GM12878 (cell line): Measurements from ENCODE around the gene NFKBIZ. TPM values are rescaled to one million over a fixed set of nuclear protein-coding genes. Genes with fewer than 3 reads are reported as not detected.

Source experiments
- ATAC-seq: fragments of 200-7000 bp; cut with Tn5 transposase; 3 replicates; pipeline ENCODE4 v1.9.1; 2020; ENCODE audit warnings: mild to moderate bottlenecking, moderate library complexity
- BruUV-seq: library from RNA; stranded (reverse); fragments of 400-500 nt; replicated peaks from 2 replicates; lab custom pipeline; 2021; lab: Mats Ljungman, UMichigan
- CTCF ChIA-PET: fragments of 300-600 bp; sonication (Branson Sonifier 250); formaldehyde crosslinking; extraction: SDS; loops from one replicate; lab custom pipeline; 2021; ENCODE audit warnings: inconsistent platforms; lab: Yijun Ruan, JAX
- POLR2A ChIA-PET: fragments of 350-600 bp; formaldehyde crosslinking; extraction: SDS; loops from one replicate; lab custom pipeline; 2021; ENCODE audit warnings: inconsistent platforms; lab: Charles Lee
- RAD21 ChIA-PET: fragments of 300-600 bp; sonication (Branson Sonifier 250); formaldehyde crosslinking; loops from one replicate; lab custom pipeline; 2023; ENCODE audit warnings: antibody characterized with exemption; ENCODE audit not compliant: unreplicated experiment; lab: Charles Lee
- SMC1A ChIA-PET: fragments of 300-600 bp; sonication (Branson Sonifier 250); formaldehyde crosslinking; loops from one replicate; lab custom pipeline; 2023; ENCODE audit not compliant: unreplicated experiment, uncharacterized antibody; lab: Charles Lee
- DNase-seq: peaks from one replicate; pipeline ENCODE4 v3.0.0-alpha.2; 2011; ENCODE audit warnings: low read depth, low spot score
- FAIRE-seq: peaks from 3 replicates; lab custom pipeline; 2011; peaks lifted over from hg19 to GRCh38; lab: Jason Lieb, UNC
- H2AFZ ChIP-seq: 2 replicates; pipeline ENCODE4 v1.6.0; 2011; ENCODE audit warnings: low read depth, low read length, control low read depth; ENCODE audit not compliant: control insufficient read depth
- H3K27ac ChIP-seq: 2 replicates; pipeline ENCODE4 v1.5.1; 2011; ENCODE audit warnings: control low read depth; ENCODE audit not compliant: control insufficient read depth, insufficient read depth
- H3K27me3 ChIP-seq, 2 experiments: replicated peaks in 1 of 2; 2 replicates each; pipeline versions ENCODE4 v1.6.0 to v1.6.1; 2011; ENCODE audit warnings: low read length in 1 of 2; ENCODE audit not compliant: control insufficient read depth in 2 of 2, insufficient read depth in 2 of 2
- H3K36me3 ChIP-seq, 2 experiments: 2 replicates each; pipeline ENCODE4 v1.5.1; 2011; ENCODE audit warnings: low read length in 1 of 2; ENCODE audit not compliant: control insufficient read depth in 2 of 2, insufficient read depth in 2 of 2
- H3K4me1 ChIP-seq: 2 replicates; pipeline ENCODE4 v1.6.1; 2011; ENCODE audit warnings: mild to moderate bottlenecking, low read length, moderate library complexity, mixed read lengths; ENCODE audit not compliant: control insufficient read depth, insufficient read depth
- H3K4me2 ChIP-seq: 2 replicates; pipeline ENCODE4 v1.6.0; 2011; ENCODE audit warnings: control low read depth; ENCODE audit not compliant: control insufficient read depth, insufficient read depth
- H3K4me3 ChIP-seq: fragments of 200-600 bp; sonication (generic); 2 replicates; pipeline ENCODE4 v1.5.1; 2016
- H3K79me2 ChIP-seq: 2 replicates; pipeline ENCODE4 v1.6.0; 2011; ENCODE audit warnings: low read length; ENCODE audit not compliant: control insufficient read depth, insufficient read depth
- H3K9ac ChIP-seq: 2 replicates; pipeline ENCODE4 v1.8.0; 2011; ENCODE audit warnings: low read length, control low read depth, mixed read lengths; ENCODE audit not compliant: control insufficient read depth, insufficient read depth
- H3K9me3 ChIP-seq: replicated peaks from 3 replicates; pipeline ENCODE4 v1.5.1; 2011; ENCODE audit warnings: mild to moderate bottlenecking, low read length; ENCODE audit not compliant: control insufficient read depth, insufficient read depth
- H4K20me1 ChIP-seq: 2 replicates; pipeline ENCODE4 v1.6.0; 2011; ENCODE audit not compliant: control insufficient read depth, insufficient read depth
- ASH2L ChIP-seq: fragments of 300-600, 200-600 bp; sonication (generic); IDR thresholded peaks from 2 replicates; pipeline ENCODE4 v1.6.1; 2017; ENCODE audit warnings: low read depth, mild to moderate bottlenecking, borderline replicate concordance
- ATF7 ChIP-seq: fragments of 450-650 bp; IDR thresholded peaks from 2 replicates; pipeline ENCODE4 v1.6.1; 2016; ENCODE audit warnings: low read depth, mild to moderate bottlenecking
- BMI1 ChIP-seq: fragments of 450-650 bp; IDR thresholded peaks from 2 replicates; pipeline ENCODE4 v1.6.1; 2016; ENCODE audit warnings: mild to moderate bottlenecking, moderate library complexity, borderline replicate concordance
- CEBPB ChIP-seq, 2 experiments: fragments of 150-350 bp in 1 of 2; IDR thresholded peaks; 2 replicates each; pipeline ENCODE4 v1.6.1; 2012 to 2014; ENCODE audit warnings: low read depth in 2 of 2, low read length in 2 of 2, borderline replicate concordance in 1 of 2, inconsistent platforms in 1 of 2
- CREM ChIP-seq: IDR thresholded peaks from 2 replicates; pipeline ENCODE4 v1.6.1; 2014; ENCODE audit warnings: antibody characterized with exemption, low read depth
- EP300 ChIP-seq, 2 experiments: fragments of 150-350 bp in 1 of 2; IDR thresholded peaks; 2 replicates each; pipeline ENCODE4 v1.6.1; 2011 to 2012; ENCODE audit warnings: low read depth in 2 of 2, low read length in 2 of 2, borderline replicate concordance in 1 of 2, improper control_type of control experiment in 1 of 2, inconsistent platforms in 1 of 2; ENCODE audit not compliant: control insufficient read depth in 1 of 2
- KAT2A ChIP-seq: conservative IDR thresholded peaks from 2 replicates; pipeline ENCODE4 v1.6.1; 2011; ENCODE audit warnings: low read depth, low read length; ENCODE audit not compliant: control insufficient read depth
- KLF5 ChIP-seq: fragments of 450-650 bp; IDR thresholded peaks from 2 replicates; pipeline ENCODE4 v1.6.1; 2014; ENCODE audit warnings: mild to moderate bottlenecking; ENCODE audit not compliant: partially characterized antibody
- MTA3 ChIP-seq: IDR thresholded peaks from 2 replicates; pipeline ENCODE4 v1.6.1; 2012; ENCODE audit warnings: low read length, inconsistent platforms, borderline replicate concordance
- NR2C2 ChIP-seq: IDR thresholded peaks from 2 replicates; pipeline ENCODE4 v1.6.1; 2011; ENCODE audit warnings: borderline replicate concordance, low read depth; ENCODE audit not compliant: control insufficient read depth, insufficient read length
- POLR2AphosphoS5 ChIP-seq: IDR thresholded peaks from 2 replicates; pipeline ENCODE4 v1.6.1; 2011; ENCODE audit warnings: mild to moderate bottlenecking, low read length, inconsistent platforms
- SPI1 ChIP-seq: IDR thresholded peaks from 2 replicates; pipeline ENCODE4 v1.6.1; 2011; ENCODE audit warnings: low read depth, mild to moderate bottlenecking, low read length, moderate library complexity, borderline replicate concordance; ENCODE audit not compliant: insufficient read depth
- TCF7 ChIP-seq: IDR thresholded peaks from 2 replicates; pipeline ENCODE4 v1.6.1; 2014; ENCODE audit warnings: antibody characterized with exemption, borderline replicate concordance
- WGBS: methylation state at CpG from one replicate; pipeline ENCODE4 v1.1.6; 2016; ENCODE audit warnings: low lambda C conversion rate; ENCODE audit not compliant: insufficient replicate concordance, insufficient coverage; ENCODE audit errors: missing lambda C conversion rate; 5-methylcytosine and 5-hydroxymethylcytosine counted together
- in situ Hi-C: fragments of 300-500 bp; cut with MboI; formaldehyde crosslinking; loops from 9 replicates; pipeline ENCODE4 v1.14.3; 2018; ENCODE audit warnings: mixed read lengths
- intact Hi-C: fragments of 100-400 bp; cut with micrococcal nuclease; formaldehyde crosslinking; loops from one replicate; pipeline ENCODE4 v1.14.2; 2022; ENCODE audit not compliant: unreplicated experiment
- polyA plus RNA-seq, 11 experiments: library from polyadenylated mRNA; depleted of rRNA in 4 of 11; unstranded in 6 of 11; stranded (reverse) in 5 of 11; fragments of >200 nt; fragmentation: Nextera tagmentation in 4 of 11; fragmentation: Illumina TruSeq in 1 of 11; extraction: Ambion mirVana in 4 of 11; extraction: Trizol in 1 of 11; gene quantifications; 1 replicate in 1 of 11; 2 replicates in 10 of 11; pipeline versions ENCODE4 v1.2.1 to v1.2.3, GENCODE V29; 2011 to 2016; ENCODE audit warnings: inconsistent platforms in 2 of 11, missing spikeins in 2 of 11, low read depth in 1 of 11
- total RNA-seq, 4 experiments: library from RNA; depleted of rRNA in 3 of 4; stranded (reverse); fragments of >200 nt in 3 of 4; fragmentation: Illumina TruSeq in 1 of 4; extraction: Trizol in 1 of 4; gene quantifications; 2 replicates each; pipeline versions ENCODE4 v1.2.1 to v1.2.3, GENCODE V29; 2013 to 2021
- TF ChIP-seq, protein P1 (sequence below): fragments of 150-350 bp; IDR thresholded peaks from 2 replicates; pipeline ENCODE4 v1.6.1; 2014; ENCODE audit warnings: mild to moderate bottlenecking, low read depth, low read length

The NFKBIZ gene
- total and polyA plus RNA-seq, 10 of the 15 experiments (the other 5 are each of a cell fraction or from before 2014, with no cell fraction given) = 6.3 to 53.8 (median 17.3) TPM

DNA sequence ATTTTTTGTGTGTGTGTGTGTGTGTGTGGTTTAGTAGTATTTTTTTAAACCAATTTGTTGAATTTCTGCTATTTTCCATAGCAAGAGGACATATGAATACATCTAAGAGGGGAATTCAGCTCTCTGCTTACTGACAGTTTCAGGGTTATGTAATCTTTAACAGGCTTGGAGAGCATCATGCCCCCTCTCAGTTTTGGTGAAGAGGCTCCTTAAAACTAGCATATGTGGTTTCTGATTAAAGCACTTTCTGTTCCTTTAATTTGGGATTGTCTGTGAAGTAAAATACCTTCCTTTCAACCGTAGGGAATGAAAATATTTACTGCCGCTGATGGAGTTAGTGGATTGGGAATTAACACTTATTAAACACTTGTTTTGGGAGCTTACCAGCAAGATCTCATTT is 19.4 kb upstream of the NFKBIZ start (continued):
- TF ChIP-seq, protein P1, sequence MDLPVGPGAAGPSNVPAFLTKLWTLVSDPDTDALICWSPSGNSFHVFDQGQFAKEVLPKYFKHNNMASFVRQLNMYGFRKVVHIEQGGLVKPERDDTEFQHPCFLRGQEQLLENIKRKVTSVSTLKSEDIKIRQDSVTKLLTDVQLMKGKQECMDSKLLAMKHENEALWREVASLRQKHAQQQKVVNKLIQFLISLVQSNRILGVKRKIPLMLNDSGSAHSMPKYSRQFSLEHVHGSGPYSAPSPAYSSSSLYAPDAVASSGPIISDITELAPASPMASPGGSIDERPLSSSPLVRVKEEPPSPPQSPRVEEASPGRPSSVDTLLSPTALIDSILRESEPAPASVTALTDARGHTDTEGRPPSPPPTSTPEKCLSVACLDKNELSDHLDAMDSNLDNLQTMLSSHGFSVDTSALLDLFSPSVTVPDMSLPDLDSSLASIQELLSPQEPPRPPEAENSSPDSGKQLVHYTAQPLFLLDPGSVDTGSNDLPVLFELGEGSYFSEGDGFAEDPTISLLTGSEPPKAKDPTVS = no peak
- TF ChIP-seq EP300 (IDR thresholded peaks at IDR 0.05; ENCODE audit: borderline replicate concordance in 1 of 2, control insufficient read depth in 1 of 2, low read depth in 2 of 2, low read length in 2 of 2) = peak; percentile 20 to 51; a peak in 2 of 4 replicates
- peak; percentile 86 for TF ChIP-seq ATF7
- TF ChIP-seq KAT2A = no peak
- 0 out of 4 replicates have a peak, but pooled peaks of 1 of the 2 experiments have one; percentile 55 for TF ChIP-seq CEBPB (IDR thresholded peaks at IDR 0.05; ENCODE audit: borderline replicate concordance in 1 of 2, low read depth in 2 of 2, low read length in 2 of 2)
- TF ChIP-seq SPI1 = 0 out of 2 replicates have a peak, but pooled peaks have one; percentile 10
- 0 out of 2 replicates have a peak, but pooled peaks have one; percentile 11 for TF ChIP-seq TCF7

DNA sequence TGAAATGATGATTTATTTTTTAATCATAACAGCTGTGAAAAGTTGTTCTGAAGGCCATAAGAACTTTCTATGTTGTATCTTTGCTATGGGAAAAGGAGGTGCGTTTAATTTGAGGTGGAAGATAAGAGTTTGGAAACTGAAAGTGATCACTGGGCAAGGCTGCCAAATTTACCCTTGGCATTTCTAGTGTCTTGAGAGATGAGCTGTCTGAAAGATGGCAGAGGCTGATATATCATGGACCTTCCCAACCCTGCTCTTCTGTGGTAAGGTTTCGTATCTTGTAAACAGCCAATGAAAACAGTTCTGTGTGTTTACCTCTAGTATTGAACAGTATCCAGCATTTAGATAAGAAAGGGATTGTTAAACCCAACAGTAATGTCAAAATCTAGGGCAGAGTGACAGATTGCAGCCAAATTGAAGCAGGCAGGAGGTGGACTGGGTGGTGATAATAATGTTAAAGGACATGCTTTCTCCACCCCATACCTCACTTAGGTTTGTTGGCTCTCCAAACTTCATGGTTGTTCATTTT is 15.8 kb upstream of the NFKBIZ start:
- peak; percentile 16 for ATAC-seq
- intact Hi-C loops = no loop called here

More for the DNA sequence above, 15.8 kb upstream of the NFKBIZ start:
- Histone ChIP-seq H3K9me3 (no peaks in the 10 kb centered on the region), H3K4me1 (peaks cover 26% of the 10 kb centered on the region), H3K27ac (peak overlapping the region; percentile 50), H4K20me1 (no peaks in the 10 kb centered on the region), H3K36me3 (peaks cover 1 to 18% of the 10 kb centered on the region in 2 experiments; a peak in 3 of 4 replicates), H3K27me3 (no peaks in the 10 kb centered on the region), H3K79me2 (peaks cover 97% of the 10 kb centered on the region), H3K4me2 (peak overlapping the region; percentile 68), H2AFZ (no peak overlapping the region), H3K4me3 (peak overlapping the region; percentile 54), H3K9ac (peak overlapping the region; percentile 16; the same call in 1 of the 2 replicates)
- RAD21 ChIA-PET = interaction anchor here (0.5 to 2.0 kb wide), 5 partner anchors 9 to 1990 kb away, joined by 3 to 5 read pairs (median 4); no protein-coding TSS in a partner anchor
- FAIRE-seq (no peak), DNase-seq (no peak)
- SMC1A ChIA-PET = interaction anchor here (0.6 to 3.0 kb wide), 10 partner anchors 11 to 391 kb away, joined by 3 to 14 read pairs (median 4); no protein-coding TSS in a partner anchor
- 67% methylated on average over 2 of the region's 2 CpGs for WGBS
- TF ChIP-seq KLF5 = no peak
- 0 out of 2 replicates have a peak, but pooled peaks have one; percentile 30 for TF ChIP-seq MTA3
- no peak for TF ChIP-seq CREM
- peak; percentile 58 for TF ChIP-seq POLR2AphosphoS5
- TF ChIP-seq BMI1 = no peak
- no peak for TF ChIP-seq ASH2L
- no peak for TF ChIP-seq KAT2A
- TF ChIP-seq NR2C2 = no peak
- no TSS peak for BruUV-seq
- in situ Hi-C loops = no loop called here
- POLR2A ChIA-PET = interaction anchor here (0.6 to 6.0 kb wide), 4 partner anchors 9 to 300 kb away, joined by 3 to 40 read pairs (median 4); partner anchors contain the start of gene NFKBIZ
- CTCF ChIA-PET = interaction anchor here (1.0 to 1.7 kb wide), 3 partner anchors 14 to 391 kb away, joined by 4 to 10 read pairs (median 4); no protein-coding TSS in a partner anchor
